K562 (cell line): ENCODE results near the gene ZBTB24. TPM values are rescaled to one million over a fixed set of nuclear protein-coding genes. Genes with fewer than 3 reads are reported as not detected.

Experiments used
- ATAC-seq: fragments of 200-7000 bp; cut with Tn5 transposase; 3 replicates; pipeline ENCODE4 v1.9.1; 2020; ENCODE audit warnings: moderate library complexity
- BruUV-seq: library from RNA; stranded (reverse); fragments of 400-500 nt; replicated peaks from 2 replicates; lab custom pipeline; 2021; lab: Mats Ljungman, UMichigan
- CTCF ChIA-PET: fragments of 300-600 bp; formaldehyde crosslinking; extraction: SDS; loops from one replicate; lab custom pipeline; 2021; ENCODE audit warnings: low intra/inter-chr PET ratio; lab: Yijun Ruan, JAX
- POLR2A ChIA-PET: fragments of 300-600, 350-650 bp; sonication (Branson Sonifier 250); formaldehyde crosslinking; extraction: SDS; loops from one replicate; lab custom pipeline; 2021; ENCODE audit warnings: antibody characterized with exemption, inconsistent platforms; lab: Yijun Ruan, JAX
- DNase-seq, 4 experiments: peaks; one replicate each; pipeline versions ENCODE4 v3.0.0 to v3.0.0-alpha.2; 2011 to 2018; ENCODE audit warnings: low spot score in 3 of 4, mixed read lengths in 3 of 4; ENCODE audit errors: extremely low read depth in 1 of 4
- FAIRE-seq: peaks from 2 replicates; lab custom pipeline; 2011; peaks lifted over from hg19 to GRCh38; lab: Jason Lieb, UNC
- H2AFZ ChIP-seq: 2 replicates; pipeline ENCODE4 v1.6.0; 2011; ENCODE audit warnings: low read depth, low read length, control low read depth, inconsistent platforms
- H3K27ac ChIP-seq: fragments of 200-600 bp; 3 replicates; pipeline ENCODE4 v1.8.0; 2011; ENCODE audit warnings: low read depth, mild to moderate bottlenecking, control low read depth, inconsistent platforms, low read length, moderate library complexity, mixed read lengths; ENCODE audit errors: extremely low read depth
- H3K27me3 ChIP-seq, 2 experiments: fragments of 300-600 bp in 1 of 2; 2 replicates in 1 of 2; 3 replicates in 1 of 2; pipeline versions ENCODE4 v1.6.0 to v1.8.0; 2011; ENCODE audit warnings: inconsistent platforms in 2 of 2, low read length in 2 of 2, mild to moderate bottlenecking in 1 of 2, mixed read lengths in 1 of 2, moderate library complexity in 1 of 2; ENCODE audit not compliant: control insufficient read depth in 2 of 2, insufficient read depth in 2 of 2
- H3K36me3 ChIP-seq: fragments of 300-600 bp; 3 replicates; pipeline ENCODE4 v1.8.0; 2011; ENCODE audit warnings: mild to moderate bottlenecking, low read length, inconsistent platforms; ENCODE audit not compliant: control insufficient read depth, insufficient read depth
- H3K4me1 ChIP-seq, 2 experiments: fragments of 200-600 bp in 1 of 2; replicated peaks in 1 of 2; 2 replicates in 1 of 2; 3 replicates in 1 of 2; pipeline versions ENCODE4 v1.5.1 to v1.8.0; 2011; ENCODE audit warnings: inconsistent platforms in 2 of 2, low read length in 2 of 2, mild to moderate bottlenecking in 1 of 2, mixed read lengths in 1 of 2, moderate library complexity in 1 of 2; ENCODE audit not compliant: control insufficient read depth in 2 of 2, insufficient read depth in 2 of 2
- H3K4me2 ChIP-seq: 2 replicates; pipeline ENCODE4 v1.6.1; 2011; ENCODE audit warnings: low read length, control low read depth, inconsistent platforms, mixed read lengths; ENCODE audit not compliant: insufficient read depth
- H3K4me3 ChIP-seq: fragments of 200-600 bp; sonication (generic), shearing (Covaris generic); 2 replicates; pipeline ENCODE4 v1.5.1; 2016; ENCODE audit warnings: control low read depth, inconsistent platforms
- H3K79me2 ChIP-seq: fragments of 200-600 bp; 3 replicates; pipeline ENCODE4 v1.8.0; 2011; ENCODE audit warnings: low read length, inconsistent platforms; ENCODE audit not compliant: control insufficient read depth, insufficient read depth
- H3K9ac ChIP-seq, 2 experiments: 2 replicates each; pipeline versions ENCODE4 v1.6.0 to v1.6.1; 2011; ENCODE audit warnings: low read depth in 2 of 2, low read length in 2 of 2, control low read depth in 1 of 2, inconsistent platforms in 1 of 2, mild to moderate bottlenecking in 1 of 2, mixed read lengths in 1 of 2; ENCODE audit not compliant: insufficient read depth in 1 of 2
- H3K9me1 ChIP-seq: one replicate; pipeline ENCODE4 v1.6.0; 2011; ENCODE audit warnings: inconsistent platforms, mild to moderate bottlenecking, low read length, moderate library complexity; ENCODE audit not compliant: control insufficient read depth, insufficient read depth
- H3K9me3 ChIP-seq: replicated peaks from 2 replicates; pipeline ENCODE4 v1.5.1; 2011; ENCODE audit warnings: low read depth, low read length, inconsistent platforms; ENCODE audit not compliant: control insufficient read depth, insufficient read depth
- H4K20me1 ChIP-seq: replicated peaks from 2 replicates; pipeline ENCODE4 v1.6.1; 2011; ENCODE audit warnings: low read length, inconsistent platforms, mixed read lengths; ENCODE audit not compliant: control insufficient read depth, insufficient read depth
- ARNT ChIP-seq, 2 experiments: fragments of 450-650 bp; IDR thresholded peaks; 2 replicates each; pipeline ENCODE4 v1.6.1; 2016; ENCODE audit warnings: mild to moderate bottlenecking in 1 of 2
- CAMTA2 ChIP-seq: fragments of 250-450 bp; sonication (Bioruptor Pico); conservative IDR thresholded peaks from 2 replicates; pipeline ENCODE4 v1.5.1; 2022
- DDX20 ChIP-seq: fragments of 450-650 bp; IDR thresholded peaks from 2 replicates; pipeline ENCODE4 v1.6.1; 2016; ENCODE audit warnings: missing genetic modification characterization, low read depth, mild to moderate bottlenecking, missing compliant biosample characterization, moderate library complexity
- EP300 ChIP-seq: IDR thresholded peaks from 2 replicates; pipeline ENCODE4 v1.6.1; 2012; ENCODE audit warnings: low read length, improper control_type of control experiment
- MEF2A ChIP-seq: IDR thresholded peaks from 2 replicates; pipeline ENCODE4 v1.6.1; 2011; ENCODE audit warnings: low read depth, mild to moderate bottlenecking, low read length, moderate library complexity; ENCODE audit not compliant: control insufficient read depth
- NCOA1 ChIP-seq: fragments of 450-650 bp; IDR thresholded peaks from 2 replicates; pipeline ENCODE4 v1.6.1; 2016; ENCODE audit warnings: low read depth
- POLR3G ChIP-seq: IDR thresholded peaks from 2 replicates; pipeline ENCODE4 v1.6.1; 2011; ENCODE audit not compliant: insufficient read length, insufficient replicate concordance; ENCODE audit errors: extremely low read depth
- SMAD1 ChIP-seq: fragments of 150-350 bp; IDR thresholded peaks from 2 replicates; pipeline ENCODE4 v1.6.1; 2014; ENCODE audit warnings: low read length, low read depth; ENCODE audit not compliant: partially characterized antibody
- SUPT5H ChIP-seq: fragments of 450-650 bp; IDR thresholded peaks from 2 replicates; pipeline ENCODE4 v1.6.1; 2016
- TAF7 ChIP-seq: fragments of 450-650 bp; IDR thresholded peaks from 2 replicates; pipeline ENCODE4 v1.6.1; 2016; ENCODE audit warnings: missing genetic modification characterization, missing compliant biosample characterization
- TBL1XR1 ChIP-seq, 2 experiments: IDR thresholded peaks; 2 replicates each; pipeline ENCODE4 v1.6.1; 2012; ENCODE audit warnings: improper control_type of control experiment in 2 of 2, low read length in 2 of 2, mild to moderate bottlenecking in 1 of 2
- U2AF1 ChIP-seq: fragments of 200-400 bp; formaldehyde crosslinking; optimal IDR thresholded peaks from 2 replicates; pipeline ENCODE3; 2017; ENCODE audit warnings: mild to moderate bottlenecking, low read depth, low read length, moderate library complexity
- XRCC4 ChIP-seq: IDR thresholded peaks from one replicate; pipeline ENCODE4 v1.6.1; 2011; ENCODE audit not compliant: insufficient read depth, insufficient read length; ENCODE audit errors: extremely low read depth
- YBX1 ChIP-seq: fragments of 450-650 bp; IDR thresholded peaks from 2 replicates; pipeline ENCODE4 v1.7.1; 2016; ENCODE audit warnings: mild to moderate bottlenecking
- ZFP1 ChIP-seq: fragments of 450-650 bp; formaldehyde crosslinking; IDR thresholded peaks from 2 replicates; pipeline ENCODE4 v1.4.0; 2020; ENCODE audit warnings: mild to moderate bottlenecking, mixed read lengths
- ZFP30 ChIP-seq: fragments of 250-450 bp; sonication (Bioruptor Pico); IDR thresholded peaks from 2 replicates; pipeline ENCODE4 v1.8.0; 2022; ENCODE audit warnings: moderate library complexity, mild to moderate bottlenecking, inconsistent platforms, borderline replicate concordance
- ZNF766 ChIP-seq: fragments of 200-800 bp; sonication (Bioruptor generic); conservative IDR thresholded peaks from 2 replicates; pipeline ENCODE4 v1.6.1; 2016; ENCODE audit warnings: missing genetic modification characterization, missing compliant biosample characterization
- WGBS: fragments of 100-300 bp; shearing (Covaris generic); methylation state at CpG from one replicate; pipeline ENCODE4 v1.1.6; 2016; ENCODE audit warnings: low coverage, mixed read lengths; ENCODE audit not compliant: insufficient coverage; ENCODE audit errors: missing lambda C conversion rate; 5-methylcytosine and 5-hydroxymethylcytosine counted together
- in situ Hi-C: fragments of 300-500 bp; cut with MboI; formaldehyde crosslinking; loops from 4 replicates; pipeline ENCODE4 v1.15.0; 2018; ENCODE audit warnings: inconsistent platforms, mixed read lengths
- intact Hi-C: fragments of 100-400 bp; cut with micrococcal nuclease; formaldehyde crosslinking; loops from 2 replicates; pipeline ENCODE4 v1.14.2; 2022
- polyA plus RNA-seq, 8 experiments: library from polyadenylated mRNA; depleted of rRNA in 4 of 8; stranded (reverse) in 5 of 8; unstranded in 3 of 8; fragments of >200 nt; fragmentation: Nextera tagmentation in 2 of 8; fragmentation: Illumina TruSeq in 1 of 8; extraction: Ambion mirVana in 2 of 8; extraction: Trizol in 1 of 8; gene quantifications; 2 replicates each; pipeline versions ENCODE4 v1.2.1 to v1.2.3, GENCODE V29; 2011 to 2014; ENCODE audit warnings: inconsistent platforms in 1 of 8, missing spikeins in 1 of 8
- total RNA-seq, 7 experiments: library from RNA; depleted of rRNA in 6 of 7; stranded (reverse); fragments of >200 nt in 6 of 7; fragmentation: Illumina TruSeq in 2 of 7; extraction: Trizol in 2 of 7; gene quantifications; 2 replicates each; pipeline versions ENCODE4 v1.2.1 to v1.2.3, GENCODE V29; 2011 to 2021; ENCODE audit warnings: low replicate concordance in 1 of 7
- TF ChIP-seq, protein P1 (sequence below): fragments of 450-650 bp; IDR thresholded peaks from 2 replicates; pipeline ENCODE4 v1.6.1; 2016; ENCODE audit warnings: missing biosample characterization, missing genetic modification characterization
- TF ChIP-seq, protein P2 (sequence below), 2 experiments: fragments of 450-650 bp; IDR thresholded peaks; 2 replicates each; pipeline ENCODE4 v1.6.1; 2018; ENCODE audit warnings: mild to moderate bottlenecking in 2 of 2, low read depth in 1 of 2; ENCODE audit not compliant: partially characterized antibody in 2 of 2

ZBTB24 gene
- total and polyA plus RNA-seq, 9 of the 15 experiments (the other 6 are each of a cell fraction or from before 2014, with no cell fraction given) = 2.0 to 16.7 (median 8.3) TPM

DNA sequence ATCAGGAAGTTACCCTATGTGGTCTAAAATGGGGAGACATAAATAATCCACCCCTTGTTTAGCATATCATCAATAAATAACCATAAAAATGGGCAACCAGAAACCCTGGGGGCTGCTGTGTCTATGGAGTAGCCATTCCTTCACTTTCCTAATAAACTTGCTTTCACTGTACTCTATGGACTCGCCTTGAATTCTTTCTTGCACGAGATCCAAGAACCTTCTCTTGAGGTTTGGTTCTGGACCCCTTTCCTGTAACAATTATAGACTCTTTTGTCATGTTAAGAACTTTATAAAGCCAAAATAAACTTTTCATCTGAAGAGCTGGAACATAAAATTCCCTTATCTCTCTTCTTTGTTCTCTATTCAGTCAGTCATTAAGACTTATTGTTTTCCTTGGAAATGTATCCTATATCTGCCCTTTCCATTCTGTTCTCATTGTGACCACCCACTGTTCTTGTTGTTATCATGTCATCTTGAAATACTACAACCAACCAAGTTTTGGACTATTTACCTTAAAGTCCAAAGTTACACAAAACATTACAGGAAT is 29.3 kb upstream of the ZBTB24 start (continued):
- no peak for TF ChIP-seq MEF2A
- TF ChIP-seq SMAD1 = no peak

DNA sequence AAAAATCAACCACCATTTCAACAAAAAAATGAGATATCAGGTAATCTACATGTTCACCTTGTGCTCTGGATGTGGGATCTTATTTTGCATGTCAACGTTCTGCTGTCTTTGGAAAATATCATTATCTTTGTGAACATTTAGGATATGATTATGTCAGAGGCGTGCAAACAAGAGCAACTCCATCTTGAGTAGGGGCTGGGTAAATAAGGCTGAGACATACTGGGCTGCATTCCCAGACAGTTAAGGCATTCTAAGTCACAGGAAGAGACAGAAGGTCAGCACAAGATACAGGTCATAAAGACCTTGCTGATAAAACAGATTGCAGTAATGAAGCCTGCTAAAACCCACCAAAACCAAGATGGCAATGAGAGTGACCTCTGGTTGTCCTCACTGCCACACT is 28.8 kb upstream of the ZBTB24 start:
- intact Hi-C loops (no loop called here), in situ Hi-C loops (no loop called here)
- H3K9me3 ChIP-seq = no peaks in the 10 kb centered on the region
- no peaks in the 10 kb centered on the region for H3K9me1 ChIP-seq
- no peak overlapping the region for H3K27ac ChIP-seq
- no peaks in the 10 kb centered on the region for H4K20me1 ChIP-seq
- POLR2A ChIA-PET = no interaction called here
- FAIRE-seq (no peak), ATAC-seq (no peak), DNase-seq (no peak)
- WGBS = 4% methylated on average over 2 of the region's 2 CpGs
- H3K27me3 ChIP-seq = no peaks in the 10 kb centered on the region
- H3K4me1 ChIP-seq = no peaks in the 10 kb centered on the region
- CTCF ChIA-PET = no interaction called here
- no peak overlapping the region for H3K4me2 ChIP-seq
- no peaks in the 10 kb centered on the region for H3K79me2 ChIP-seq
- H3K4me3 ChIP-seq = no peak overlapping the region
- no peaks in the 10 kb centered on the region for H3K36me3 ChIP-seq
- BruUV-seq = no TSS peak
- no peak overlapping the region for H2AFZ ChIP-seq
- no peak overlapping the region for H3K9ac ChIP-seq
- TF ChIP-seq CAMTA2 (CRISPR knock-in tag) (no peak), ZNF766 (CRISPR knock-in tag) (no peak), ARNT (IDR thresholded peaks at IDR 0.05) (no peak), SUPT5H (no peak), YBX1 (no peak), EP300 (no peak), POLR3G (no peak), XRCC4 (no peak), ZFP30 (CRISPR knock-in tag) (no peak), TAF7 (tag) (no peak), U2AF1 (no peak), NCOA1 (no peak), ZFP1 (CRISPR knock-in tag) (no peak), DDX20 (tag) (0 out of 2 replicates have a peak, but pooled peaks have one; percentile 29), TBL1XR1 (IDR thresholded peaks at IDR 0.05; ENCODE audit: low read length in 2 of 2) (no peak)
- TF ChIP-seq, protein P1, sequence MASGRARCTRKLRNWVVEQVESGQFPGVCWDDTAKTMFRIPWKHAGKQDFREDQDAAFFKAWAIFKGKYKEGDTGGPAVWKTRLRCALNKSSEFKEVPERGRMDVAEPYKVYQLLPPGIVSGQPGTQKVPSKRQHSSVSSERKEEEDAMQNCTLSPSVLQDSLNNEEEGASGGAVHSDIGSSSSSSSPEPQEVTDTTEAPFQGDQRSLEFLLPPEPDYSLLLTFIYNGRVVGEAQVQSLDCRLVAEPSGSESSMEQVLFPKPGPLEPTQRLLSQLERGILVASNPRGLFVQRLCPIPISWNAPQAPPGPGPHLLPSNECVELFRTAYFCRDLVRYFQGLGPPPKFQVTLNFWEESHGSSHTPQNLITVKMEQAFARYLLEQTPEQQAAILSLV = no peak
- TF ChIP-seq, protein P2, sequence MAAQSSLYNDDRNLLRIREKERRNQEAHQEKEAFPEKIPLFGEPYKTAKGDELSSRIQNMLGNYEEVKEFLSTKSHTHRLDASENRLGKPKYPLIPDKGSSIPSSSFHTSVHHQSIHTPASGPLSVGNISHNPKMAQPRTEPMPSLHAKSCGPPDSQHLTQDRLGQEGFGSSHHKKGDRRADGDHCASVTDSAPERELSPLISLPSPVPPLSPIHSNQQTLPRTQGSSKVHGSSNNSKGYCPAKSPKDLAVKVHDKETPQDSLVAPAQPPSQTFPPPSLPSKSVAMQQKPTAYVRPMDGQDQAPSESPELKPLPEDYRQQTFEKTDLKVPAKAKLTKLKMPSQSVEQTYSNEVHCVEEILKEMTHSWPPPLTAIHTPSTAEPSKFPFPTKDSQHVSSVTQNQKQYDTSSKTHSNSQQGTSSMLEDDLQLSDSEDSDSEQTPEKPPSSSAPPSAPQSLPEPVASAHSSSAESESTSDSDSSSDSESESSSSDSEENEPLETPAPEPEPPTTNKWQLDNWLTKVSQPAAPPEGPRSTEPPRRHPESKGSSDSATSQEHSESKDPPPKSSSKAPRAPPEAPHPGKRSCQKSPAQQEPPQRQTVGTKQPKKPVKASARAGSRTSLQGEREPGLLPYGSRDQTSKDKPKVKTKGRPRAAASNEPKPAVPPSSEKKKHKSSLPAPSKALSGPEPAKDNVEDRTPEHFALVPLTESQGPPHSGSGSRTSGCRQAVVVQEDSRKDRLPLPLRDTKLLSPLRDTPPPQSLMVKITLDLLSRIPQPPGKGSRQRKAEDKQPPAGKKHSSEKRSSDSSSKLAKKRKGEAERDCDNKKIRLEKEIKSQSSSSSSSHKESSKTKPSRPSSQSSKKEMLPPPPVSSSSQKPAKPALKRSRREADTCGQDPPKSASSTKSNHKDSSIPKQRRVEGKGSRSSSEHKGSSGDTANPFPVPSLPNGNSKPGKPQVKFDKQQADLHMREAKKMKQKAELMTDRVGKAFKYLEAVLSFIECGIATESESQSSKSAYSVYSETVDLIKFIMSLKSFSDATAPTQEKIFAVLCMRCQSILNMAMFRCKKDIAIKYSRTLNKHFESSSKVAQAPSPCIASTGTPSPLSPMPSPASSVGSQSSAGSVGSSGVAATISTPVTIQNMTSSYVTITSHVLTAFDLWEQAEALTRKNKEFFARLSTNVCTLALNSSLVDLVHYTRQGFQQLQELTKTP (IDR thresholded peaks at IDR 0.05; ENCODE audit: low read depth in 1 of 2, partially characterized antibody in 2 of 2) = no peak
